Natural killer cell (primary cell): ENCODE measurements around the gene HOXA2. TPM values are rescaled to one million over a fixed set of nuclear protein-coding genes. Genes with fewer than 3 reads are reported as not detected.

Source experiments
- ATAC-seq, 3 donors: fragments of 150-1000 bp in 2 of 3; fragments of 200-7000 bp in 1 of 3; cut with Tn5 transposase; 1 replicate in 1 of 3; 2 replicates in 2 of 3; pipeline ENCODE4 v1.10.0; 2021; ENCODE audit warnings: mild to moderate bottlenecking in 2 of 3, moderate library complexity in 2 of 3
- DNase-seq, 2 donors: peaks; one replicate each; pipeline versions ENCODE4 v3.0.0 to v3.0.0-alpha.2; 2013 to 2021; ENCODE audit warnings: mixed read lengths in 1 of 2
- H3K27ac ChIP-seq: one replicate; pipeline ENCODE4 v1.5.1; 2013; ENCODE audit warnings: mild to moderate bottlenecking, low read length
- H3K27me3 ChIP-seq: one replicate; pipeline ENCODE4 v1.6.1; 2013; ENCODE audit warnings: low read length; ENCODE audit not compliant: control insufficient read depth, insufficient read depth
- H3K36me3 ChIP-seq: one replicate; pipeline ENCODE4 v1.6.1; 2013; ENCODE audit warnings: low read length; ENCODE audit not compliant: control insufficient read depth, insufficient read depth
- H3K4me1 ChIP-seq: one replicate; pipeline ENCODE4 v1.6.1; 2013; ENCODE audit warnings: low read length; ENCODE audit not compliant: control insufficient read depth, insufficient read depth
- H3K4me3 ChIP-seq: one replicate; pipeline ENCODE4 v1.5.1; 2013; ENCODE audit warnings: low read length
- H3K9me3 ChIP-seq: one replicate; pipeline ENCODE4 v1.6.1; 2013; ENCODE audit warnings: low read length; ENCODE audit not compliant: control insufficient read depth, insufficient read depth
- H3K27ac Mint-ChIP-seq, 2 donors: one replicate each; pipeline ENCODE4 v1.8.0; 2022; ENCODE audit warnings: mild to moderate bottlenecking in 2 of 2, mixed read lengths in 2 of 2, moderate library complexity in 1 of 2
- H3K27me3 Mint-ChIP-seq, 2 donors: one replicate each; pipeline ENCODE4 v1.8.0; 2022; ENCODE audit warnings: low read depth in 2 of 2, mixed read lengths in 2 of 2
- H3K36me3 Mint-ChIP-seq: one replicate; pipeline ENCODE4 v1.8.0; 2022; ENCODE audit warnings: mixed read lengths
- H3K4me1 Mint-ChIP-seq, 2 donors: one replicate each; pipeline ENCODE4 v1.8.0; 2022; ENCODE audit warnings: mixed read lengths in 2 of 2
- H3K4me3 Mint-ChIP-seq: one replicate; pipeline ENCODE4 v1.8.0; 2022; ENCODE audit warnings: mild to moderate bottlenecking, moderate library complexity, mixed read lengths
- H3K9me3 Mint-ChIP-seq, 2 donors: one replicate each; pipeline ENCODE4 v1.8.0; 2022; ENCODE audit warnings: mixed read lengths in 2 of 2
- WGBS: methylation state at CpG from one replicate; pipeline ENCODE4 v1.1.7; 2013; ENCODE audit warnings: missing lambda C conversion rate; ENCODE audit not compliant: insufficient coverage; 5-methylcytosine and 5-hydroxymethylcytosine counted together
- intact Hi-C: fragments of 100-400 bp; cut with micrococcal nuclease; formaldehyde crosslinking; loops from one replicate; pipeline ENCODE4 v1.14.2; 2022
- total RNA-seq, 4 donors: library from RNA; stranded (reverse); fragments of 120-200 nt in 1 of 4; gene quantifications; one replicate each; pipeline versions ENCODE4 v1.2.3 to v1.2.4, GENCODE V29; 2013 to 2022
- TF ChIP-seq, protein P1 (sequence below): fragments of 200-600 bp; IDR thresholded peaks from one replicate; pipeline ENCODE4 v1.8.0; 2022; ENCODE audit warnings: antibody characterized with exemption

The HOXA2 gene
- total RNA-seq, 3 donors from 2014 or later (not counting 1 experiment from before 2014, with no cell fraction given): not detected

DNA sequence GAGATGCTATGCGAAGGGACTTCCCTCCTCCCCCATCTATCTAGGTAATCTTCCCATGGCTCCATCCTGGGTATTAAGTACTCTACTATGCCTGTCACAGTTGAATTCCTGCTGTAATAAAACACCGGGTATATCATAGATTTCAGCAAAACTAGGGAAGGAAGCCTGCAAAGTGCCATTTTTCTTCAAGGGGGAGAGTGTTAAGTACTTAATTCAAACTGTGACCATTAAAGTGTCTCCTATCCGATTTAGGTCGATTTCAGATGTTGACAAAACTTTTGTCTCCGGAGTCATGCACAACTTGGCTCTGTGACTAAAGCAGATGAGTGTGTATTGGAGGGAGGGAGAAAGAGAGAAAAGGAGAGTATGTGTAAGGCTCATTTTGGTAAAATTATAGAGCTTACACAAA, 23.5 kb upstream of the HOXA2 start:
- TF ChIP-seq, protein P1, sequence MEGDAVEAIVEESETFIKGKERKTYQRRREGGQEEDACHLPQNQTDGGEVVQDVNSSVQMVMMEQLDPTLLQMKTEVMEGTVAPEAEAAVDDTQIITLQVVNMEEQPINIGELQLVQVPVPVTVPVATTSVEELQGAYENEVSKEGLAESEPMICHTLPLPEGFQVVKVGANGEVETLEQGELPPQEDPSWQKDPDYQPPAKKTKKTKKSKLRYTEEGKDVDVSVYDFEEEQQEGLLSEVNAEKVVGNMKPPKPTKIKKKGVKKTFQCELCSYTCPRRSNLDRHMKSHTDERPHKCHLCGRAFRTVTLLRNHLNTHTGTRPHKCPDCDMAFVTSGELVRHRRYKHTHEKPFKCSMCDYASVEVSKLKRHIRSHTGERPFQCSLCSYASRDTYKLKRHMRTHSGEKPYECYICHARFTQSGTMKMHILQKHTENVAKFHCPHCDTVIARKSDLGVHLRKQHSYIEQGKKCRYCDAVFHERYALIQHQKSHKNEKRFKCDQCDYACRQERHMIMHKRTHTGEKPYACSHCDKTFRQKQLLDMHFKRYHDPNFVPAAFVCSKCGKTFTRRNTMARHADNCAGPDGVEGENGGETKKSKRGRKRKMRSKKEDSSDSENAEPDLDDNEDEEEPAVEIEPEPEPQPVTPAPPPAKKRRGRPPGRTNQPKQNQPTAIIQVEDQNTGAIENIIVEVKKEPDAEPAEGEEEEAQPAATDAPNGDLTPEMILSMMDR: no peak
- 83% methylated on average over 5 of the region's 5 CpGs for WGBS
- H3K4me3 Mint-ChIP-seq: no peak overlapping the region
- H3K9me3 Mint-ChIP-seq: no peaks in the 10 kb centered on the region
- Histone ChIP-seq H3K4me3 (no peak overlapping the region), H3K9me3 (no peaks in the 10 kb centered on the region), H3K4me1 (no peaks in the 10 kb centered on the region), H3K36me3 (no peaks in the 10 kb centered on the region), H3K27me3 (no peaks in the 10 kb centered on the region), H3K27ac (no peak overlapping the region)
- H3K27ac Mint-ChIP-seq: no peak overlapping the region
- ATAC-seq (no peak), DNase-seq (no peak)
- H3K4me1 Mint-ChIP-seq: no peaks in the 10 kb centered on the region
- H3K27me3 Mint-ChIP-seq: peaks cover 15 to 28% of the 10 kb centered on the region in 2 donors
- intact Hi-C loops: no loop called here
- H3K36me3 Mint-ChIP-seq: no peaks in the 10 kb centered on the region

DNA sequence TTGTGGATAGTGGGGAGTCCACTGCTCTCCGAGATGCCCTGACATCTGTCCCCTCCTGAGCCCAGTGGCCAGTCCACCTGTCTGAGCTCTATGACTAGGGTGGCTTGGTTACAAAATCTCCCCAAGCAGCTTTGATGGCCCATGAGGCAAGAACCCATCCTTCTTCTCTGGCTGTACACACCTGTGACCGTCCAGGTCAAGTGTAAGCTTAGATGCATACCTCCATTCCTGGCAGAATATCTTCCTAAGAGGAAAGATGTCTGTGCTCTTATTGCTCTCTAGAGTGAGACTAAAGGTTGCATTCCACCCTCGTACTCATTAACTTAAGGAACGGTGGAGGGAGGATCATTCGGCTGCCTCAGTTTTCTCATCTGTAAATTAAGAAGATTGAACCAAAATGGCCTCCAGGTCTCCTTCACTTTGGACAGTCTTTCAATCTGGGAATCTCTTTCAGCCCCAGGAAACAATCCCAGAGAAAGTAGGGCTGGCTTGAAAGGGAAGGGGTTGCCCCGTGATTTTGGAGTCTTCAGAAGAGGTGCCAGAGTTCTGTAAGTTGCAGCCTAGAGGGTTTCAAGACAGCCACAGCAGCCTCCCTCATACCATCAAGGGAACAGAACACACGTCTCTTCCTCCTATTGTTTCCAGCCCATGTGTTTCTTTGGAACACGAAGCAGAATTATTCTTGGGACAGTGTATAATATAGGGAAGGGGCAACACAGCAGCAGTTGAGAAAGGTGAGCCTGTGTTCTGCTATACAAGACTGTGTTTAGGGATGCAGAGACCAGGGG, 22.6 kb upstream of the HOXA2 start:
- TF ChIP-seq, protein P1: no peak
- ATAC-seq (no peak), DNase-seq (no peak)
- H3K27ac Mint-ChIP-seq: no peak overlapping the region
- no peaks in the 10 kb centered on the region for H3K9me3 Mint-ChIP-seq
- Histone ChIP-seq H3K9me3 (no peaks in the 10 kb centered on the region), H3K27me3 (no peaks in the 10 kb centered on the region), H3K36me3 (no peaks in the 10 kb centered on the region), H3K4me3 (no peak overlapping the region), H3K4me1 (no peaks in the 10 kb centered on the region), H3K27ac (no peak overlapping the region)
- no peaks in the 10 kb centered on the region for H3K36me3 Mint-ChIP-seq
- WGBS: 87% methylated on average over 7 of the region's 8 CpGs
- H3K27me3 Mint-ChIP-seq: peaks cover 15 to 28% of the 10 kb centered on the region in 2 donors
- no peaks in the 10 kb centered on the region for H3K4me1 Mint-ChIP-seq
- intact Hi-C loops: no loop called here
- H3K4me3 Mint-ChIP-seq: no peak overlapping the region

DNA sequence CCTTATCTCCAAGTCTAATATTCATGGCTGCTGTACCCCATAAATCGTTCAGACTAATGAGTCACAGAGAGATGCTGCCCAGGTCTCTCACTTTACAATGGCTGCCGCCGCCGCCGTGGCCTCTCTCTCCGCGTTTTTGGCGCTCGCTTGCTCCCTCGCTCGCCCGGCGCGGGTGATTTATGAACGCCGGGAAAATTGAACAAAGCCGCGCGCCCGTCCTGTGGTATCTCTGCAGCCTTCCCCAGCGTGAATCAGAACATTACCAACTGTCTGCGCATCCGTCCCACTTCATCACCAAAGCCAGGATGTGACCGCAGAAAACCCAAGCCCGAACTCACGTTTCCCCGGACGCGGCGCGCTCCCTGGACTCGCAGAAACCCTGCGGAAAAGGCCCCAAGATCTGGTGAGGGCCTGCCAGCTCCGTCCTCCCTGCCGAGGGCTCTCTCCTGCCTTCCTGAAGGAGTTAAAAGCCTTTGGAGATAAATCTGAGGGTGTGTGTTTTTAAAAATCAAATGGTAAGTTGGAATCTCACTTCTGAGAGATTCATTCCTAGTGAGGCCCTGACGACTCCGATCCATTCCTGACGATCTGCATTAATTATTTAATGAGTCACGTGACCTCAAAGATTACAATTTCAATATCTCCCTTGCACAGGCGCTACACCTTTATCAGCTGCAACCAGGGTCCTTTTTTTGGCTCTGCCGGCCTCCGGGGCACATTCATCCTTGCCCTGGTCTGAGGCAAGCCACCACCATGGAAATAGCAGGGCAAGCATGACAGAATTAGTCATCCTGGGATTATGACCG, 21.8 kb upstream of the HOXA2 start:
- intact Hi-C loops: no loop called here
- Mint-ChIP-seq H3K9me3 (no peaks in the 10 kb centered on the region), H3K36me3 (no peaks in the 10 kb centered on the region), H3K4me3 (no peak overlapping the region), H3K27ac (no peak overlapping the region), H3K27me3 (peaks cover 15 to 28% of the 10 kb centered on the region in 2 donors), H3K4me1 (no peaks in the 10 kb centered on the region)
- Histone ChIP-seq H3K9me3 (no peaks in the 10 kb centered on the region), H3K4me3 (no peak overlapping the region), H3K4me1 (no peaks in the 10 kb centered on the region), H3K27me3 (no peaks in the 10 kb centered on the region), H3K36me3 (no peaks in the 10 kb centered on the region), H3K27ac (no peak overlapping the region)
- no peak for ATAC-seq
- no peak for DNase-seq
- WGBS: 95% methylated on average over 43 of the region's 43 CpGs
- TF ChIP-seq, protein P1: no peak
